ENCODE data around the gene ISY1. TPM values are rescaled to one million over a fixed set of nuclear protein-coding genes. Genes with fewer than 3 reads are reported as not detected.

Gene ISY1
- polyA plus RNA-seq, 1 donor (not counting 4 experiments of a cell fraction or from before 2014, with no cell fraction given) = 25.5 TPM

GRCh38 chr3:129130291-129130813 lies 30.5 kb downstream of the ISY1 start:
- H3K4me2 ChIP-seq (ENCODE audit: control insufficient read depth, extremely low read depth, insufficient read depth, low read depth, low read length) = no peak overlapping the region
- H3K27me3 ChIP-seq (ENCODE audit: control insufficient read depth, extremely low read depth, insufficient read depth, low read length) = no peaks in the 10 kb centered on the region
- H3K9me3 ChIP-seq (ENCODE audit: control insufficient read depth, low read depth, low read length) = no peaks in the 10 kb centered on the region
- H3K9ac ChIP-seq (ENCODE audit: control insufficient read depth, extremely low read depth, insufficient read depth, low read length) = no peak overlapping the region
- H4K20me1 ChIP-seq (ENCODE audit: control insufficient read depth, extremely low read depth, insufficient read depth, low read length) = no peaks in the 10 kb centered on the region
- H3K9me1 ChIP-seq (ENCODE audit: control insufficient read depth, extremely low read depth, insufficient read depth, low read length) = no peaks in the 10 kb centered on the region
- H3K27ac ChIP-seq (ENCODE audit: control insufficient read depth, insufficient read depth, low read length) = no peak overlapping the region
- no peak overlapping the region for H3K4me3 ChIP-seq (ENCODE audit: control insufficient read depth in 2 of 3, extremely low read depth in 1 of 3, insufficient read depth in 2 of 3, low read depth in 1 of 3, low read length in 3 of 3)
- H3K79me2 ChIP-seq (ENCODE audit: control insufficient read depth, insufficient read depth, low read length) = no peaks in the 10 kb centered on the region
- FAIRE-seq (no peak), DNase-seq (ENCODE audit: low read depth, low spot score) (no peak)
- dilution Hi-C loops (cut with MboI; ENCODE audit: extremely low pct_ligation_motif_present, low sequenced_read_pairs) = no loop called here
- TF ChIP-seq CTCF (optimal IDR thresholded peaks at IDR 0.05 in 1 of 3, IDR thresholded peaks at IDR 0.05 in 1 of 3, conservative IDR thresholded peaks at IDR 0.05 in 1 of 3; ENCODE audit: extremely low read depth in 1 of 3, insufficient read depth in 2 of 3, low read length in 3 of 3) (no peak), EZH2 (IDR thresholded peaks at IDR 0.05; ENCODE audit: low read length) (no peak)
- H3K36me3 ChIP-seq (ENCODE audit: control insufficient read depth in 2 of 2, extremely low read depth in 1 of 2, insufficient read depth in 2 of 2, low read length in 2 of 2) = peaks cover 22 to 33% of the 10 kb centered on the region in 2 experiments
- H3K4me1 ChIP-seq (ENCODE audit: control insufficient read depth, extremely low read depth, insufficient read depth, low read length) = no peaks in the 10 kb centered on the region
- H2AFZ ChIP-seq (ENCODE audit: control insufficient read depth, low read length) = no peak overlapping the region

- no peaks in the 10 kb centered on the region for H3K9me3 ChIP-seq (ENCODE audit: control insufficient read depth, low read depth, low read length)
- H2AFZ ChIP-seq (ENCODE audit: control insufficient read depth, low read length) = no peak overlapping the region
- no peaks in the 10 kb centered on the region for H4K20me1 ChIP-seq (ENCODE audit: control insufficient read depth, extremely low read depth, insufficient read depth, low read length)
- H3K4me2 ChIP-seq (ENCODE audit: control insufficient read depth, extremely low read depth, insufficient read depth, low read depth, low read length) = no peak overlapping the region
- H3K36me3 ChIP-seq (ENCODE audit: control insufficient read depth in 2 of 2, extremely low read depth in 1 of 2, insufficient read depth in 2 of 2, low read length in 2 of 2) = peaks cover 16 to 20% of the 10 kb centered on the region in 2 experiments
- no peak overlapping the region for H3K27ac ChIP-seq (ENCODE audit: control insufficient read depth, insufficient read depth, low read length)
- no peak overlapping the region for H3K9ac ChIP-seq (ENCODE audit: control insufficient read depth, extremely low read depth, insufficient read depth, low read length)
- TF ChIP-seq EZH2 (IDR thresholded peaks at IDR 0.05; ENCODE audit: low read length) (no peak), CTCF (optimal IDR thresholded peaks at IDR 0.05 in 1 of 3, IDR thresholded peaks at IDR 0.05 in 1 of 3, conservative IDR thresholded peaks at IDR 0.05 in 1 of 3; ENCODE audit: extremely low read depth in 1 of 3, insufficient read depth in 2 of 3, low read length in 3 of 3) (no peak)
- dilution Hi-C loops (cut with MboI; ENCODE audit: extremely low pct_ligation_motif_present, low sequenced_read_pairs) = no loop called here
- no peaks in the 10 kb centered on the region for H3K27me3 ChIP-seq (ENCODE audit: control insufficient read depth, extremely low read depth, insufficient read depth, low read length)
- no peak for DNase-seq (ENCODE audit: low read depth, low spot score)
- peaks cover 3% of the 10 kb centered on the region for H3K4me1 ChIP-seq (ENCODE audit: control insufficient read depth, extremely low read depth, insufficient read depth, low read length)
- H3K4me3 ChIP-seq (ENCODE audit: control insufficient read depth in 2 of 3, extremely low read depth in 1 of 3, insufficient read depth in 2 of 3, low read depth in 1 of 3, low read length in 3 of 3) = no peak overlapping the region
- no peaks in the 10 kb centered on the region for H3K9me1 ChIP-seq (ENCODE audit: control insufficient read depth, extremely low read depth, insufficient read depth, low read length)
- no peak for FAIRE-seq
- H3K79me2 ChIP-seq (ENCODE audit: control insufficient read depth, insufficient read depth, low read length) = no peaks in the 10 kb centered on the region
Measured at GRCh38 chr3:129128357-129129155, 32.3 kb downstream of the ISY1 start.

Measured in keratinocyte (primary cell).